Esophagus muscularis mucosa (tissue), 3 donors: ENCODE measurements around the gene BAG2.

Source experiments
- POLR2A ChIP-seq: fragments of 450-650 bp; IDR thresholded peaks from one replicate; pipeline ENCODE4 v1.6.1; 2017; ENCODE audit warnings: antibody characterized with exemption, moderate library complexity, mild to moderate bottlenecking, low read depth
- TF ChIP-seq, protein P1 (sequence below), 3 experiments: fragments of 200-600 bp in 2 of 3; fragments of 450-650 bp in 1 of 3; sonication (generic) in 2 of 3; IDR thresholded peaks; one replicate each; pipeline ENCODE4 v1.5.1; 2017 to 2019; ENCODE audit warnings: antibody characterized with exemption in 3 of 3, mild to moderate bottlenecking in 2 of 3, moderate library complexity in 1 of 3

DNA sequence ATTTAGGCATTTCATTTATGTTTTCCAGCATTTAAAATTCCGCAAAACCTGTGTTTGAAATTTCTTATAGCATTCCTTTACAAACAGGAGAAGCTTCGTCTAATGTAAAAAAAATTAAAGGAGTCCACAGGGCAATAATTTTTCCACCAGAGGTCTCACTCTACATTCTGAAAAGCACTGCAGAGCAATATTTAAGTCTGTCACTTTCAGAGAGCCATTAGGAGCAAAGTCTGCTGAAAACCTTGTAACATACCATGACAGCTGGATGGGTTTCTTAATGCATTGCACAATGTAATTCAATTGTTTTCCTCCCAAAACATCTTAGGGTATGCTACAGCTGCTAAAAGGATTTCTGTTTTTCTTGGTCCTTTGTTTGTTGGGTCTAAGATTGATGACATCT is 18.0 kb downstream of the BAG2 start:
- TF ChIP-seq, protein P1, sequence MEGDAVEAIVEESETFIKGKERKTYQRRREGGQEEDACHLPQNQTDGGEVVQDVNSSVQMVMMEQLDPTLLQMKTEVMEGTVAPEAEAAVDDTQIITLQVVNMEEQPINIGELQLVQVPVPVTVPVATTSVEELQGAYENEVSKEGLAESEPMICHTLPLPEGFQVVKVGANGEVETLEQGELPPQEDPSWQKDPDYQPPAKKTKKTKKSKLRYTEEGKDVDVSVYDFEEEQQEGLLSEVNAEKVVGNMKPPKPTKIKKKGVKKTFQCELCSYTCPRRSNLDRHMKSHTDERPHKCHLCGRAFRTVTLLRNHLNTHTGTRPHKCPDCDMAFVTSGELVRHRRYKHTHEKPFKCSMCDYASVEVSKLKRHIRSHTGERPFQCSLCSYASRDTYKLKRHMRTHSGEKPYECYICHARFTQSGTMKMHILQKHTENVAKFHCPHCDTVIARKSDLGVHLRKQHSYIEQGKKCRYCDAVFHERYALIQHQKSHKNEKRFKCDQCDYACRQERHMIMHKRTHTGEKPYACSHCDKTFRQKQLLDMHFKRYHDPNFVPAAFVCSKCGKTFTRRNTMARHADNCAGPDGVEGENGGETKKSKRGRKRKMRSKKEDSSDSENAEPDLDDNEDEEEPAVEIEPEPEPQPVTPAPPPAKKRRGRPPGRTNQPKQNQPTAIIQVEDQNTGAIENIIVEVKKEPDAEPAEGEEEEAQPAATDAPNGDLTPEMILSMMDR (IDR thresholded peaks at IDR 0.05): peak; percentile 49 to 57 (median 54)
- no peak for TF ChIP-seq POLR2A
